NCI-H2196 (cell line): Measurements from ENCODE around the gene RPL5.

Experiments used
- DNase-seq: peaks from one replicate; lab custom pipeline; 2025; ENCODE audit not compliant: unreplicated experiment; lab: John Stamatoyannopoulos, UW

Gene RPL5

DNA sequence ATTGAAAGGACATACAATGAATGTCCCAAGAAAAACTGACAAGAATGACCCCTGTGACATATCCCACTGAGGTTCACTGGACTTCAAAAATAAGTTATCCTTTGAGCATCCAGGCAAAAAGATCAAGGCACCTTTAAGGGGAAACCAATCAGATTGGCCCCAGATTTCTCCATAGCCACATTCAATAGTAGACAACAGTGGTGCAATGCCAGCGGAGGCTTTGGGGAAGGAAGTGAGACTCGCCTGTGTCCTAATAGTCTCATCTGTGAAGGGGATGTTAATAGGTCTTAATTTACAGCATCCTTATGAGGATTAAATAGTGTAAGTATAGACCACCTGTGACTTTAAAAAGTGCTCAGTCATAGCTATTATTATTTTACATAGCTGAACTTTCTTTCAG, 21.5 kb downstream of the RPL5 start:
- no peak for DNase-seq

DNA sequence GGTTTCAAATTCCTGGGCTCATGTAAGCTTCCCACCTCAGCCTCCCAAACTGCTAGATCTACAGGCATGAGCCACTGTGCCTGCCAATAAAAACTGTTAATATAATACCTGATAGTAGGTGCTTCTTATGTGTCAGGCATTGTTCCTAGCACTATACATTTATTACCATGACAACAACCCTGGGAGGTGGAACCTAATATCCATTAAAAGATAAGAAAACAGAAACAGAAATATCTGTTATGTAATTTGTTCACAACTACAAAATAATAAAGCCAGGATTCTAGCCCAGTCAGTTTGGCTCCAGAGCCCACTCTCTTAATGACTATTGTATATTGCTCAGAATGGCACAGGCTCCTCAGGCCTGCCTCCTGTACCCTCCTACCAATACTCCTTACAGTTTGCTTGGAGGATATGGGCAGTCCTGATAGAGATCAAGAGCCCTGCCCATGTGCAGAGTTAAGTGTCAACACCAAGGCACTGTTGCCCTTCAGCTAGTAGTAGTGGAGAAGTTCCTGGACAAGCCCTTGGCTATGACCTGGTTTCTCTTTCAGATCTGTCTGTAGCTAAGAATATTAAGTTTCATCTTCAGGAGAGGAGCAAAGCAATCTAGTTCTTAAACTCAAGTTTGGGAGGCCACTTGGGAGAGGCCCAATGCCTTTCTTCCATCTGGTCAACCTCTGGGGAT, 22.4 kb downstream of the RPL5 start:
- DNase-seq, result no peak

DNA sequence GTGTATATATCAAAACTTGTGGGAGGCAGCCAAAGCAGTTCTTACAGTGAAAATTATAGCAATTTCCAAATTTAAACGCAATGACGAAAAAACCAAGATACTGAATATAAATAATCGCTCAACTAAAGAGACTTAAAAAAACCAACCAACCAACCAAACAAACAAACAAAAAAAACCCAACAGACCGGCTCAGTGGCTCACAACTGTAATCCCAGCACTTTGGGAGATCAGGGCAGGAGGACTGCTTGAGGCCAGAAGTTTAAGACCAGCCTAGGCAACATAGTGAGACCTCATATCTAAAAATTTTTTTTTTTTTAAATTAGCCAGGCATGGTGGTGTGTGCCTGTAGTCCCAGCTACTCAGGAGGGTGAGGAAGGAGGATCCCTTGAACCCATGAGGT, 23.4 kb downstream of the RPL5 start:
- DNase-seq, result no peak

DNA sequence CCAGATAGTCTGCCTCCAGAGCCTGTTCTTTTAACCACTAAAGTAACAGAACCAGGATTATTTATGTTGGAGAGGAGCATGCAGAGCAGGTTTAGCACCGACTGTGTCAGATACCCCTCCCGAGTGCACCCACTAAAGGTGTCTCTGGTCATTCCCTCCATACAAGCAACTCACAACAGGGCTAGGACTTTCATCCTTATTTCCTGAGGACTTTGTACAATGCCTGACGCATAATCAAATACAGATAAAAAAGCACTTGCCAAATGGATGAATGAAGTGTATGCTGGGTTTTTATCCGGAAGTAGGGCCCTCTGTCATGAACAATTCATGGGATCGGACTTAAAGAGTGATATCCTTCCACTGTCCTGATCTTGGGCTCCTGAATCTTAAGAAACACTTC, 26.0 kb downstream of the RPL5 start:
- no peak for DNase-seq

DNA sequence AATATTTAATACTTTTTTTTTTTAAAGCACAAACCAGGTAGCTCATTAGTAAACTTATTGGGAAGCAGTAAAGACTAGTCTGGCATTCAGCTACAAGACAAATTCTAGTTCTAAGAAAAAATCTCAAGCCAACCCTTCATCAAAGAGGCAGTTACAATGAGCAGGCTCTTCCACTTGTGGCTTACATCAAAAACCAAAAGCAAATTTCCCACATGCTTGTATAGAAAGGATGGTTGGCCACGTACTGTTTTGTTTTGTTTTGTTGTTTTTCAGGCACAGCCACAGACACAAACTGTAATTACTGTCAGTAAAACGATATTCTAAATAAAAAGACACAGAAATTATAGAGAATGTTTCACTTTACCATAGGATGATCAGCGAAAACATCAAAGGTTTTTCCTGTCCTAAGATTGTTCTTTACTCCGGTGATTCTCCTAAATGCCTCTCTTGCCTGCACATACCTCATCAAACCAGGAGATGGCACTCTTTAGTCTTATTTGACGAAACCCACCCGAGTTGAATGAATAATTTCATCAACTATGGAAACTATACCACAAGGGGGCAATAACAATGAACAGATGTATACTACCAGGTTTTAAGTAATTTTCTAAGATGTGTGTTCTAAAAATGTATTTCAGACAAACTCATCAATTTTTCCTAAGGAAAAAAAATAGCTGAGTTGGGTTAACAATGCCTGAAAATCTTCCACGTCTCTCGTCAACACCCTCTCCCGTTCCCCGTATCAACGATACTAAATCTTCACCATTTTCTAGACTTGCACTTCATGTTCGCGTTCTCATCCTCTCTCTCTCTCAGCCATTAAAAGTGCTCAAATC, 26.9 kb downstream of the RPL5 start:
- peak; percentile 83 for DNase-seq

DNA sequence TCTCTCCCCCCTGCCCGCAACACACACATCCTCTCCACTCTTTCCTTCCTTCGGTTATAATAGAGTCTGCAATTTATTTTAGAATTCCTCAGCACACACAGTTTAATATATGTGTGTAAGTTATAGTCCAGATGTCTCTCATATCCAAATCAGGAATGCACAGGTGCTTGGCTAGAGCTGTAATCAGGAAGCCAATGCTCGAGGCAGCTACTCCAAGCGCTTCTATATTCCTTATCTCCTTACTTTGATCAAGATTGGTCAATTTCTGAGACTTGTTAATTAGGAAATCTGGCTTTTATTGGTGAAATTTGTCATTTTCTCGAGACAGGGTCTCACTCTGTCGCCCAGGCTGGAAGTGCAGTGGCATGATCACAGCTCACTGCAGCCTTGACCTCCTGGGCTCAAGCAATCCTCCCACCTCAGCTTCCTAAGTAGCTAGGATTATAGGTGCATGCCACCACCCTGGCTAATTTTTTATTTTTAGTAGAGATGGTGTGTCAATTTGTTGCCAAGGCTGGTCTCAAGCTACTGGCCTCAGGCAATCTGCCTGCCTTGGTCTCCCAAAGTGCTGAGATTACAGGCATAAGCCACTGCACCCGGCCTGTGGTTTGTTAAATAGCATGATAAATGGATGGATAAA, 27.7 kb downstream of the RPL5 start:
- no peak for DNase-seq

DNA sequence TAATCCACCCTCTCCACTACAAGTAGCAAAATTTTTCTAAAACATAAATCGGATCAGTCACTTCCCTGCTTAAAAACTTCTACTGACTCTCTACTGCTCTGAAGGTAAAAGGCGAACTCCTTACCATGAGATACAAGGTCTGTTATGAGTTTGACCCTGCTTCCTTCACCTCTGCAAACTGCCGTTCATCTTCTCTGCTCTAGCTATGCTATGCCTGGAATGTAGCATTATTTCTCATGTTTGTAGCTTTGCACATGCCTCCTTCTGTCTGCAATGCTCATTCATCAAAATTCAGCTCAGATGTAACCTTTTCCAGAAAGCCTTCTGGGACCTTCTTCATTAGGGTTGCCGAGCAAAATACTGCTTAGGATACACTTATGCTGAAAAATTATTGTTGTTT, 30.8 kb downstream of the RPL5 start:
- DNase-seq, result no peak

DNA sequence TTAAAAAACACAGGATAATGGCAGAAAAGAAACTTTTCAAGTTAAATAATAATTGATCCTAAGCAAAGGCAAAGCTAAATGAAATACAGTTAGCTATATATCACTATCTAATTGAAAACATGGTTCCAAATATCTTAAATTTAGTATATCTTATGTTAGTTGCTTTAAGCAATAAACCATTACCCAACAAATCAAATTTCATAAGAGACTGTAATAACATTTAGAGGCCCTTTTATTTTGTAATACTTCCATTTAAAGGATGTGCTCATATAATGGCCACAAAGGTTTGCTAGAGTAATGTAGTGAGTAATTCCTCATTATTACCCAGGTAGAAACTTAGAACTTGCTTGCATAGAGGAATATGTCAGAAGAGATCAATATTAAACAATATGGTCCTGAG, 32.3 kb downstream of the RPL5 start:
- DNase-seq, result no peak

DNA sequence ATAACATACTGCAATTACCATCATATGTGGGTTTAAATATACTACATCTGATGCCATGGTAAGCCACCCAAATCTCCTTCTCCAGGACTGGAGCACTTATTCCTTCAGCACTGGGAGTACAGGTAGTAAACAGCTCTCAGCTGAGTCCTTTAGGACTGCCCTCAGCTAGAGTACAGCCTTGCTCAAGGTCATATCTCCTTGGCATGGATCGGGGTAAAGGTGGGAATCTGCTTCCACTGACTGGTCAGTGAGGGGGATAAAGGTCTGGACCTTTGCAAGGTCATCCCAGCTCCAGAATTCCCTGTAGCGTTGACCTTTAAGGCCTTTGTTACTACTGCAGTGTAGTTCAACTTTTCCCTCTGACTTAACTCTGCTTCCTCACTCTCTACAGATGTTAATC, 38.8 kb downstream of the RPL5 start:
- DNase-seq, result no peak

DNA sequence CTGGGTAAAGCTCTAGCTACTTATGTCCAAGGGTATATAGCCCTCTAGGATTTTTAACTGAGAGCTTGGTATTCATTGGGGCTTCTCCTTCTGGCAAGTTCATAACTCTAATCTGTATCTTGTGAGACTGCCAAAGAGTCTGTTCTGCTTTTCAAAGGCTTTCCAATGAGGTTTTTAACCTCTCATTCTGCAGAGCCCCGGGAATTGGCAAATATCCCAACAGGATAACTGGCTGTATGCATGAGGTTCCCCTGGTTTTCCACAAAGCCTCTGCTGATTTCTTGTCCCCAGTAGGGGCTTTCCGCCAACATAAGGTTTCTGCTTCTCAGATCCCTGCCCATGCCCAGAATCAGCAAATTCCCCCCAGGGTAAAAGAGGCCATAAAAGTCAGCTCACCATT, 40.9 kb downstream of the RPL5 start:
- DNase-seq, result no peak

DNA sequence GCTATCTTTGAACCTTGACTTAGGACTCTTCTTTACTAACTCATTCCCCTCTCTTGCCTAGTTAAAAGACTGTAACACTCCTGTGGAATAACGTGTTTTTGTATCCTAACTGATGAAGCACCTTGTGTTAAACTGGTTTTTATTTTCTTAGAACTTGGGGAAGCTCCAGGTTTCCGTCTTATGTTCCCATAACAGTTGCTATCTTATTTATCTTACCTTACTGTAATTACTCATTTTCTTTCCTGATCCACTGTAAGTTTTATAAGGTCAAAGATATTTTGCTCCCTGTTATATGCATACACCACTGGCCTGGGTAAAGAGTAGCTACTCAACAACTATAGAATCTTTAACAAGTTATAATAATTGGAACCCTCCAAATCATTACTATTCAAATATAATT, 43.1 kb downstream of the RPL5 start:
- DNase-seq, result no peak

DNA sequence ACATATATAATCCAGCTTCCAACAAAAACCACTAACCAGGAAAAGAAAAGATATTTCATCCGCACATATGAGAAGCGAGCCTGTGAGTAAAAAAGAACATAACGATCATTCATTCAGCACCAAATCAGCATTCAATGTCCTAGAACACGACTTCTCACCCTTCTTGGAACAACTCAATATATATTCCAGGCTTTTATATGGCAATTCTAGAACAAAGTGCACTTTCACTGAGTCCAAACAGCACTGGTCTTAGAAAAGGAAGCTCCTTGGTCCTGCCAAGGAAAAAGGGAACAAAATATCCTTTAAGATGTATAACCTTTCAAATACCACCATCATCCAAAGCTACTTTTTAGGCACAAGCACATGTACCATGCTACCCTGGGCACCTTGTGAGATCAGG, 44.5 kb downstream of the RPL5 start:
- no peak for DNase-seq

DNA sequence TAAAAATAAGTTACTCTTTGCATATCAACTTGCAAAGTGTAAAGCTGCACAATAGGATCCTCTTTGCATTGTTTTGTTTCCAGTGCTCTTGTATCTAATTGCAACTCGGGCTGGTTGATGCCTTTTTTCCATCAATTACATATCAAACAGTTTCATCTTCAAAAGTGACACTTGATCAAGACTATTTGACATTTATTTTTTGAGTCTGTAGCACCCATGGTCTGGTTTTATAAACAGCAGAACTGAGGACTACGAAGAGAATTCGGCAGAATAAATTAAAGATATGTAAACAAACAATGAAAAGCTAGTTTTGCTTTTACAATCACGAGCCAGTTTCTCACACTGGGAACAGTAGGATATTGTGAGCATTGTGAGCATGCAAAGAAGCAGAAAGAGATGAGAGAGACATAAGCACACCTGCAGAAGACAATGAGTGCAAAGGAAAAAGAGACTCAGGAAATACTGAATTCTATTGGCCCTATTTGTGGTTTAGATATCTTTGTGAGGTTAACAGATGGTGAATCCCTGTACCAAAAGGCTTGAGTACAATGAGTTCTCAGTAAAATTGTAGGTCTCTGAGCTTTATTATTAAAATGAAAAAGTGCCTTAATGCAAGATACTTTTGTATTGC, 45.4 kb downstream of the RPL5 start:
- no peak for DNase-seq

DNA sequence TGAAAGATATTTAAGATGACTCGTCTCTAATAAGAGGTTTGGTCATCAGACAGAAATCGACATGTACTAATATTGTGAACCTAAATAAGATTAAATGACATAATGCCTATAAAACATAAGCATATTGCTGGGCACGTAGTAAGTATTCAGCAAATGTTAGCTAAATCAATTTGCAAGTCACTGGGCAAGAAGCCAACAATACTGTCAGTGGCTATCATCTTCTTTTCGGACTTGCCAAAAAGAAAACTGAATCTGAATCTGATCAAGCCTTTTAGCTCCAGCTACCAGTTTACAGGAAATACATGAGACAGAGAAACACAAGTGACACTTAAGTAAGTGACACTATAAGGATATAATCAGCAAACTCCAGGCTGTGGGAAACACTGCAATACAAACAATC, 46.0 kb downstream of the RPL5 start:
- DNase-seq, result peak; percentile 33

DNA sequence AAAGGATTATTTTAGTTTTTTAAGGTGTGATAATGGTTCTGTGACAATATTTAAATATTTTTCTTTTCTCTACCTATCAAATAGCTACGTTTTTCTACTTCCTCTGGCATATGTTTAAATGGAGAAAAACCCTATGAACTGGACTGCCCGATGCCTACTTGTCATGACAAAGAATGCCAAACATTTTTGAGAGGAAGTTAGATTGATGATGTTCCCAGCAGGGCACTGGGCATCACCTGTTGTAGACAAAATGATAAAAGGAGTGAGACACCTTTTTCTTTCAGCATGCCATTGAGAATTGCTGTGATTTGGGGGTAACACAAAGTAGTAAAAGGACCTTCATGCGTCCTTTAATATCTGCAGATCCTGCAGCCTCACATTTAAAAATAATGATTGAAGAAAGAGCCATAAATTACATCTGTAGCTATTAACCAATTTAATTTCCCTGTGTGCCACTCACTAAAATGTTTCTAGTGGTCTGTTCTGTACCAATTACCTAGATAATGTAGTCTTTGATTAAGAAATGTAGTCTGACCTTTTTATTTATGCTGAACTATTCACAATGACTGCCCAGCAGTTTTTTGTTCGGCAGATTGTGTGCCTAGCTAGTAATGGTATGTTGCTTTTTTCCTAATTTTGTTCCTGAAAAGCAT, 47.6 kb downstream of the RPL5 start:
- DNase-seq, result no peak

DNA sequence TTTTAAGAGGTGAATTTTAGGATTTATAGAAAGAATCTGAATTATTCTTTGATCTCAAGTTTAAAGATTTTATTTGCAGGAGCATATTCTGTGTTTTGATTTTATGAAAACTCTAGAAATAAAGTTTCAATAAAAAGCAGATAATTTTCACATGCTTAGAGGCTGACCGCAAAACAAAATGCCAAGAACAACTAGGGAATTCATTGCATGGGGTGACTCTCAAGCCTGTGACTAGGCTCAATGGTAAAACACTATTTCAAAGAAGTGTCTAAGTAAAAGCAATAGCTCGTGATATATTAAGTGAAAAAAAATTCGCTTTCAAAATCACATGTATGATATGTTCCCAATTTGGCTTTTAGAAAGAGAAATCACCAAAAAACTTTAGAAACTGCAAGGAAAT, 49.6 kb downstream of the RPL5 start:
- DNase-seq, result no peak

DNA sequence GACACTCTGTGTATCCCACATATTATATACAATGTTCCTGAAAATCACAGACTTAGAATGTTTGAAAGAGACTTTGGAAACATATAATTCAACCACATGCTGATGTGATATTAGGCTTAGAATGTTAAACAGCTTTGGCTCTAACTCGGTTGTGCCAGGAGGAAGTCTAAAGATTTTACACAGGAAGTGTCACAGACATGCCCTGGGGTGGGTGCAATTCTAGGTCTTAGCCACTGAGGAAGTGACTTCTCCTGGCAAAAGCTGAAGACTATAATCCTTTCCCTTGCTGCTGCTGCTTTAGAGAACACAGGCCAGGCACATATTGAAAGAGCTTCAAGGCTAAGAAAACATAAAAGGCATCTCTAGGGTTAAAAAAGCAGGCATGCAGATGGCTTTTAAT, 51.0 kb downstream of the RPL5 start:
- no peak for DNase-seq

DNA sequence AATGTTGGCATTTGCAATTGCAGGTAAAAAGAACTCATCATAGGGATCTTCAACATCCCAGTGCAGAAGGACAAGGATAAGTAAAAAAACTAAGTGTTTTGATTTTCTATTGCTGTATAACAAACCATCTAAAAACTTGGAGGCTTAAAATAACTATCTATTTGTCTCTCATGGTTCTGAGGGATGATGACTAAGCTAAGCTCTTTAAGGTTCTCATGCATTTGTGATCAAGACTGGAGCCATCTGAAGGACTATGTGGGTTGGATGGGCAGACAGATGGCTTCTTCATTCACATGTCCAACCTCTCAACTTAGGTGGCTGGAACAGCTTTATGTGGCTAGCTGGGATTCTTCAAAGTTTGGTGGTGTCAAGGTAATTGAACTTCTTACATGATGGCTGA, 51.5 kb downstream of the RPL5 start:
- DNase-seq, result no peak

DNA sequence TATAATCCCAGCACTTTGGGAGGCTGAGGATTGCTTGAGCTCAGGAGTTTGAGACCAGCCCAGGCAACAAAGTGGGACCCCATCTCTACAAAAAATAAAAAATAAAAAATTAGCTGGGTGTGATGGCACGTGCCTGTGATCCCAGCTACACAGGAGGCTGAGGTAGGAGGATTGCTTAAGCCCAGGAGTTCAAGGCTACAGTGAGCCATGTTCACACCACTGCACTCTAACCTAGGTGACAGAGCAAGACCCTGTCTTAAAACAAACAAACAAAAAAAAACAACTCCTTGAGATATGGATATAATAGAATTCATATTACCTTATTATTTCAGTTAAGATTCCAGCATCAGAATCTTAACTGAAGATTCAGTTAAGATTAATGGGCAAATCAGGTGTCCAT, 52.4 kb downstream of the RPL5 start:
- DNase-seq, result no peak

DNA sequence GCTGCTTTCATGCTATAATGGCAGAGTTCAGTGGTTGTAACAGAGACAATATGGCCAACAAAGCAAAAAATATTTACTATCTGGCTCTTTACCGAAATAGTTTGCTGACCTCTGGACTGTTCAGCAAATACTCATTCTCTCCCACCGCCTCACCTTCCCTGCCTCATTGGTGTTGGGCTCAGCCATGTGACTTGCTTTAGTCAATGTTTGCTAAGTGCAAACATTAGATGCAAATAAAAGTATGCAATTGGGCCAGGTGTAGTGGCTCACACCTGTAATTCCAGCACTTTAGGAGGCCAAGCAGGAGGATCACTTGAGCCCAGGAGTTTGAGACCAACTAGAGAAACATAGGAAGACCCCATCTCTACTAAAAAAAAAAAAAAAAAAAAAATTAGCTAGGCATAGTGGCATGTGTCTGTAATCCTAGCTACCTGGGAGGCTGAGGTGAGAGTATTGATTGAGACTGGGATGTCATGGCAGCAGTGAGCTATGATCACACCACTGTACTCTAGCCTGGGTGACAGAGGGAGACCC, 55.1 kb downstream of the RPL5 start:
- DNase-seq, result no peak

DNA sequence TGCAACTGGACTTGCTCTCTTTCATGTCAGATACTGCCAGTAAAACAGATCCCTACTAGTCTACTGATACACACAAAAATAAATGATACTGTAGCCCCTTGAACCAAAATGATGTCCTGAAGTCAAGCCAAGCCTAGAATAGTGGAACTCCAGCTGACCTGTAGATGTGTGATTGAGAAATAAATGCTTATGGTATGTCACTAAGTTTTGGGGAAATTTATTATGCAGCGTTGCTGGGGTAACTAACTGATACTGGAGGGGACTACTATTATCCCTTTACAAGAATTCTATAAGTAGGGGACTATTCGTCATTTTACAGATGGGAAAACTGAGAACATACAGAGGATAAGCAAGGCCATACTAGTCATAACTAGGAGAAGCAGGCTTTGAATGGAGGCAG, 55.6 kb downstream of the RPL5 start:
- no peak for DNase-seq
